ENCODE results near the gene WASHC1.
"Not testable (repeated sequence)": the region's sequence is repeated elsewhere in the genome, so short reads cannot be mapped to it uniquely, and the experiment has no call there.

WASHC1 gene

DNA sequence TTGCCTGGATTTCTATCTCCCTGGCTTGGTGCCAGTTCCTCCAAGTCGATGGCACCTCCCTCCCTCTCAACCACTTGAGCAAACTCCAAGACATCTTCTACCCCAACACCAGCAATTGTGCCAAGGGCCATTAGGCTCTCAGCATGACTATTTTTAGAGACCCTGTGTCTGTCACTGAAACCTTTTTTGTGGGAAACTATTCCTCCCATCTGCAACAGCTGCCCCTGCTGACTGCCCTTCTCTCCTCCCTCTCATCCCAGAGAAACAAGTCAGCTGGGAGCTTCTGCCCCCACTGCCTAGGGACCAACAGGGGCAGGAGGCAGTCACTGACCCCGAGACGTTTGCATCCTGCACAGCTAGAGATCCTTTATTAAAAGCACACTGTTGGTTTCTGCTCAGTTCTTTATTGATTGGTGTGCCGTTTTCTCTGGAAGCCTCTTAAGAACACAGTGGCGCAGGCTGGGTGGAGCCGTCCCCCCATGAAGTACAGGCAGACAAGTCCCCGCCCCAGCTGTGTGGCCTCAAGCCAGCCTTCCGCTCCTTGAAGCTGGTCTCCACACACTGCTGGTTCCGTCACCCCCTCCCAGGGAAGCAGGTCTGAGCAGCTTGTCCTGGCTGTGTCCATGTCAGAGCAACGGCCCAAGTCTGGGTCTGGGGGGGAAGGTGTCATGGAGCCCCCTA is 15.0 kb downstream of the WASHC1 start:
- DNase-seq (ENCODE audit: low read depth) = not testable (repeated sequence)

DNA sequence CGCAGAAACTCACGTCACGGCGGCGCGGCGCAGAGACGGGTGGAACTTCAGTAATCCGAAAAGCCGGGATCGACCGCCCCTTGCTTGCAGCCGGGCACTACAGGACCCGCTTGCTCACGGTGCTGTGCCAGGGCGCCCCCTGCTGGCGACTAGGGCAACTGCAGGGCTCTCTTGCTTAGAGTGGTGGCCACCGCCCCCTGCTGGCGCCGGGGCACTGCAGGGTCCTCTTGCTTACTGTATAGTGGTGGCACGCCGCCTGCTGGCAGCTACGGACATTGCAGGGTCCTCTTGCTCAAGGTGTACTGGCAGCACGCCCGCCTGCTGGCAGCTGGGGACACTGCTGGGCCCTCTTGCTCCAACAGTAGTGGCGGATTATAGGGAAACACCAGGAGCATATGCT is 18.1 kb downstream of the WASHC1 start:
- DNase-seq (ENCODE audit: low read depth) = not testable (repeated sequence)

DNA sequence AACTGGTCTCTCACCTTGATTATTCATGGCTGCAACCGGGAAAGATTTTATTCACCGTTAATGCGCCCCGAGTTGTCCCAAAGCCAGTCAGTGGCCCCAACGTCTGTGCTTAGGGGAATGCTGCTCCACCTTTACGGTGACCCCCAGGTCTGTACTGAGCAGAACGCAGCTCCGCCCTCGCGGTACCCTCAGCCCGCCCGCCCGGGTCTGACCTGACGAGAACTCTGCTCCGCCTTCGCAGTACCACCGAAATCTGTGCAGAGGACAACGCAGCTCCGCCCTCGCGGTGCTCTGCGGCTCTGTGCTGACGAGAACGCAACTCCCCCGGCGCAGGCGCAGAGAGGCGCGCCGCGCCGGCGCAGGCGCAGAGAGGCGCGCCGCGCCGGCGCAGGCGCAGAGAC is 18.6 kb downstream of the WASHC1 start:
- not testable (repeated sequence) for DNase-seq (ENCODE audit: low read depth)

DNA sequence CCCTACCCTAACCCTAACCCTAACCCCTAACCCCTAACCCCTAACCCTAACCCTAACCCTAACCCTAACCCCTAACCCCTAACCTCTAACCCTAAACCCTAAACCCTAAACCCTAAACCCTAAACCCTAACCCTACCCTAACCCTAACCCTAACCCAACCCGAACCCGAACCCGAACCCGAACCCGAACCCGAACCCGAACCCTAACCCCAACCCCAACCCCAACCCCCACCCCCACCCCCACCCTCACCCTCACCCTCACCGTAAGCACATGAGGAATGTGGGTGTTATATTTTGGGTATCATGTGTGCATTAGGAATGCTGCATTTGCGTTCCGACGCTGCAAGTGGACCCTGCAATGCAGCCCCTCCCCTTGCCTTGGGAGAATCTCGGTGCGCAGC is 19.0 kb downstream of the WASHC1 start:
- DNase-seq (ENCODE audit: low read depth) = not testable (repeated sequence)

Data from amniotic epithelial cell (primary cell).